ACHN (cell line): ENCODE measurements around the gene TMEM217.
A peak's percentile ranks its signal among the peaks of the same experiment; 100 is the strongest.

Source experiments
- DNase-seq: peaks from one replicate; pipeline ENCODE4 v3.0.0-alpha.2; 2015
- in situ Hi-C: cut with HindIII; loops from 2 replicates; pipeline ENCODE4 v1.10.0; 2017; ENCODE audit warnings: low sequenced_read_pairs, low pct_ligation_motif_present, low pct_unique_long_range_greater_than_20kb

TMEM217 gene

DNA sequence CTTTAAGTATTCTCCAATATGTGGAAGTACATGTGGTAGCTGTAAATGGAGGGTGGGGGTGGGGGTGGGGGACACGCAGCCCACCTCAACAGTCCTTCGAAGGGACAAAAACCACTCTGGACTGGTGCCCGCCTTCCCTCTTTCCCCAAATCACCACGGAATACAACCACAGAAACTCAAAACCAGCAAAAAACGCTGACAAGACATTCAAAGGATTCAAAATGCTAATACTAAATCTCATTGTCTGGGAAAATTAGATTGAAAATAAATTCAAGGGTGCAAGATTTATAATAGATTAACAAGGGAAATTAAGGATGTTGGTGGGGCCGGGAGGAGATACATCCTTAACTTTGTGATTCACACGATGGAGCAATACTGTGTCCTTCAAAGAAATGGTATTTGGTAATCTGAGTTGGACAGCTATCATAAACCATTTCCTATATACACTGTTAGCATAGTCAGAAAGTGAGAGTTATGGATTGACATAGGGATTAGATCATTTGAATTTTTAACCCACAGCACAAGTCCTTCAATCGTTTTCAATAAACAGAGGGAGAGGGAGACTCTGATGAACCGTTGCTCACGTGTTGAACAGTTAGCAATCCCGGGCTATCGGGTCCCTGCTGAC is 1.1 kb downstream of the TMEM217 start:
- in situ Hi-C loops: no loop called here
- no peak for DNase-seq

DNA sequence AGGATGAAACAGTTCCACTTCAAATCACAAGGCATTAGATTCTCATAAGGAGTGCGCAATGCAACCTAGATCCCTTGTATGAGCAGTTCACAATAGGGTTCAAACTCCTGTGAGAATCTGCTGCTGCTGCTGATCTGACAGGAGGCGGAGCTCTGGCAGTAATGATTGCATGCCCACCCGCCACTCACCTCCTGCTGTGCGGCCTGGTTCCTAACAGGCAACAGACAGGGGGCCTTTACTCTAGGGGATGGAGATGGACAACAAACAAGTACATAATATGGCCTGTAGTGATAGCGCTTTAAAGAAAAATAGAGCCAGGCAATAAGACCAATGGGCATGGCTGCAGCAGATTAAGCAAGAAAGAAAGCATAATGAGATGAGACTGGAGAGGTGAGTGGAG is 3.1 kb downstream of the TMEM217 start:
- no peak for DNase-seq
- in situ Hi-C loops: no loop called here

DNA sequence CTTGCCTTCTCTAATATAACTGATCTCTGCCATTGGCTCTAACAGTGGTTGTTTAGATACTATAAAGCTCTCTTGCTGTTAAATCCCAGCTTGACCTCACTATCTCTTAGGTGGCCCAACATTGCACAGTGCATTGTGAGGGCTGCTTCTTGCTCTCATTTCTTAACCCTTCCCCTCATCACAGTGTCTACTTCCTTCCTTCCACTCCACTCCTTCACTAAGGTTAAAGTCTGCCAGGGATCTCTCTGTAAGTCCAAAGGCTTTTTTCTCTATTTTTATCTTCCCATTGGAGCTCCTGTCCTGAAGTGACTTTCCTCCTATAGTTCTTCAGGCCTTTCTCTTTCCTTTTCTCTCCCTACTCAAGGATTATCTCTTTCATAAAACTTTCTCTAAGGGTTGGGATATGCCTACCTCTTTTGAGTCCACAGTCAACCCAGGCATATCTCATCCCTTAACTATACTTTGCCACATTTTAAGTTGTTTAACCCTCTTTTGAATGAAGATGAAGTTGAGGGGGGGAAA is 4.4 kb downstream of the TMEM217 start:
- DNase-seq: no peak
- in situ Hi-C loops: no loop called here

GRCh38 chr6:37251211-37251780 is 6.6 kb downstream of the TMEM217 start:
- in situ Hi-C loops: no loop called here
- DNase-seq: no peak

DNA sequence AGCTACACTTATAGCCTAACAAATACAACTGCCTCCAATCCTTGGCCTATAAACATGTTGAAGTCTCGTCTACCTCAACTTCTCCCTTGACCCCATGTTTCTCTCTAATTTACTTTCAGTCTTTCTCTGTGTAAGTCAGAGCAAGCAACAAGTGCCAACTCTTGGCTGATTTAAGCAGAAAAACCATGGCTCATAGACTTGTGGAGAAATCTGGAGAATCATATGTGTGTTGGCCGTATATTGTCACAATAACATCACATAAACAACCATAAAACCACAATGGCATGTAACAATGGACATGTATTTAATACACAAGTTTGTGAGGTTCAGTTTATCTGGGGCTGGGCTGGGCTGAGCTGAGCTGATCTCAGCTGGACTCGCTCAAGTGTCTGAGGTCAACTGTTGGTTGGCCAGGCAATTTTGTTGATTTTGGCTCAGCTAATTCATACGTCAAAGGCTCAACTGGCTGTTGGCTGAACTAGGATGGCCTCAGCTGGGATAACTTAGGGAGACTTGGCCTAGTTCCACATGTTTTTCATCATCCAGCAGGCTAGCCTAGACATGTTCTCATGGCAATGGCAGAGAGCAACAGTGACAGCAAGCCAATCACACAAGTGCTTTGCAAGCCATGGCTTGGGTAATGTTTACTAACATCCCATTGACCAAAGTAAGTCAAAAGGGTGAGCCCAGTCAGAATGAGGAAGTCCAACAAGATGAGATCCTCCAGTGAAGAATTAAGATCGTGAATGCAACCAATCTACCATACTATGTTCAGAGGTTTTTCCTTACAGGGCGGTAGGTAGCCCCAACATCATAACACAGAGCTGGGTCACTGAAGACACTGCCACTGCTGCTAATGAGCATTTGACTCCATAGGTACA is 13.3 kb downstream of the TMEM217 start:
- peak; percentile 25 for DNase-seq
- in situ Hi-C loops: no loop called here

- in situ Hi-C loops: no loop called here
- DNase-seq: no peak
Observed at GRCh38 chr6:37243816-37244370, 14.1 kb downstream of the TMEM217 start.

DNA sequence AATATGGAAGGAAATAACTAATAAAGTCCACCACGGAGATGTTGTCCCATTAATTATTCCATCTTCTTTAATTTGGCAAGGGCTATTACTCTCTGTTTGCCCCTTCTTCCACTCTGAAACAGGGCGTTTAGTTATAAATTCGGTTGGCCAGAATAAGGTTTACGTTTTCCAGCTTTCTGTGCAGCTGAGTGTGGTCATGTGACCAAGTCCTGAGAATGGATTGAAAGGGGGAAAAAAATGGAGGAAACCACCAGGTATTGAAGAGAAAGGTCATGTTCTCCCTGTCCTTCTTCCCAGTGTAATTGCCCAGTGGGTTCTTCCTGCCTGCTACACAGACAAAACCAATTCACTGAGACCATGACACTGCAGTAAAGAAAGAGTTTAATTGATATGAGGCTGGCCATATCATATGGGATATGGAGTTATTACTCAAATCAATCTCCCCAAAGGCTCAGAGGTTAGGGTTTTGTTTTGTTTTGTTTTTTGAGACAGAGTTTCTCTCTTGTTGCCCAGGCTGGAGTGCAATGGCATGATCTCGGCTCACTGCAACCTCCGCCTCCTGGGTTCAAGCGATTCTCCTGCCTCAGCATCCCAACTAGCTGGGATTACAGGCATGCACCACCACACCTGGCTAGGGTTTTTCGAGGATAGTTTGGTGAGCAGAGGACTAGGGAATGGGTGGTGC is 14.7 kb downstream of the TMEM217 start:
- in situ Hi-C loops: no loop called here

GRCh38 chr6:37242429-37243052 is 15.4 kb downstream of the TMEM217 start:
- DNase-seq: peak; percentile 95
- in situ Hi-C loops: no loop called here

More for the DNA sequence above, 14.7 kb downstream of the TMEM217 start:
- peak; percentile 18 for DNase-seq

DNA sequence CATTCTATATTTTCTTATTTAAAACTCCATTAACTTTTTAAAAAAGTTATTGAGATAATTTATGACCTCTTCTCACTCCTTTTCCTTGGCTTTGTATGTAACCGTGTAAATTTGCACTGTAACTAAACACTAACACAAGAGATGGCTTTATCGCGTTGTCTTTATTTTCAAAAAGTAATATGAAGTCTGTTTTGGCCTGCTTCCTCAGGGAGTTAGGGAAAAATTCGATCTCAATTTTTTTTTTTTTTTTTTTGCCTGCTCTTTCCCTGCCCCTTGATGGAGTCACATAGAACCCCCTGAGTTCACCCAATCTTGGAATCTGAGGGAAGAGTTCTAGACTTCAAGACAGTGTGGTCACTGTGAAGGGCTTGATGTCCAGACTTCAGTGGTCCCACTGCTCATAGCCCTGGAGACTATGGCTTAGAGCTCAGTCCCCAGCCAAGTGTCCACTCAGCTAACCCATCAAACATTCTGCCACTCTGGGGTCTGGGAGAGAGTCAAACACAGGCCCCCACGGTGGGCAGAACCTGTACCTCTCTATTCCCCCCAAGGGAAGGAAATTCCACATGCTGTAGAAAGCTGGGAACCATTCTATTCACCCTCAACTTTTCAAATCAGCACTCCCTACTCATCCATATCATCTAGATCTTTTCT is 16.0 kb downstream of the TMEM217 start:
- peak; percentile 9 for DNase-seq
- in situ Hi-C loops: no loop called here

- in situ Hi-C loops: no loop called here
- no peak for DNase-seq
Observed at GRCh38 chr6:37241131-37241530, 16.8 kb downstream of the TMEM217 start.

DNA sequence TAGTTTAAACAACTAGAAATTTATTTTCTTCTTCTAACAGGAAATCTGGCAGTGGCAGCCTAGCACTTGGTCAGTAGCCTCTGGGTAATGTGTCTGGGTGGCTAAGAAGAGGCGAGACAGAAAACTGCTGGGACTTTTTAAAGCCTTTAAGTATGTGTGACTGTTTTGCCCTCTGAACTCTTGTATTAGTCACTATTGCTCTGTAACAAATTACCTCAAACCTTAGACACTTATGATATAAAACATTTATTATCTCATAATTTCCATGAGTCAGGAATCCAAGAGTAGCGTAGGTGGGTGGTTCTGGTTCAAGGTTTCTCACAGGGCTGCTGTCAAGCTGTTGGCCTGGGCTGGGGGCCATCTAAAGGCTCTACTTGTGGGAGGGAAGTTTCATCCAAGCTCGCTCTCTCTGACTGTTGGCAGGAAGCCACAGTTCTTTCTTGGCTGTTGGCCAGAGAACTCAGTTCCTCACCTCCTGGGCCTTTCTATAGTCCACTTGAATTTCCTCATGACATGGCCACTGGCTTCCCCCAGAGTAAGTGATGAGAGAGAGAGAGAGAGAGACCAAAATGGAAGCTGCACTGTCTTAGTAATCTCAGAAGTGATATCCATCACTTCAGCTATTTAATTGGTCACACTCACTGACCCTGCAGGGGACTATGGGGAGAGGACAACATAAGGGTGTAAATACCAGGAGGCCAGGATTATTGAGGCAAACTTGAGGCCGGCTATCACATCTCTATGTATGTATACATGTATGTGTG is 17.8 kb downstream of the TMEM217 start:
- in situ Hi-C loops: no loop called here
- DNase-seq: peak; percentile 86

DNA sequence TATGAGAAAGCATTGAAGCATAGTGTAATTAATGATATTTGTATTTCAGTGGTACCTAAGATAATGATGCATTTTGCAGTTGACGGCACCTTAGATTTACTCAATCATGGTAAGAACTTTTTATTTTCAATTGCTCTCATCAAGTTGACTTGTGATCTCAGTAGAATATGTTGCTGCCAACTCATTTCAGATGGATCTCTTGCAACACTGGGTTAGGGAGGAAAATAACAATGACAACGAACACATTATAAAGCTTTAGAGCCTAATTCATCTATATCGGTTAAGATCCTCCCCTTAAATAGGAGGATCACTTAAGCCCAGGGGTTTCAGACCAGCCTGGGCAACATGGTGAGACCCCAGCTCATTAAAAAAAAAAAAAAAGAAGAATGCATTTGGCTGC is 18.4 kb downstream of the TMEM217 start:
- no peak for DNase-seq
- in situ Hi-C loops: no loop called here

GRCh38 chr6:37238381-37238780 is 19.6 kb downstream of the TMEM217 start:
- DNase-seq: no peak
- in situ Hi-C loops: no loop called here

DNA sequence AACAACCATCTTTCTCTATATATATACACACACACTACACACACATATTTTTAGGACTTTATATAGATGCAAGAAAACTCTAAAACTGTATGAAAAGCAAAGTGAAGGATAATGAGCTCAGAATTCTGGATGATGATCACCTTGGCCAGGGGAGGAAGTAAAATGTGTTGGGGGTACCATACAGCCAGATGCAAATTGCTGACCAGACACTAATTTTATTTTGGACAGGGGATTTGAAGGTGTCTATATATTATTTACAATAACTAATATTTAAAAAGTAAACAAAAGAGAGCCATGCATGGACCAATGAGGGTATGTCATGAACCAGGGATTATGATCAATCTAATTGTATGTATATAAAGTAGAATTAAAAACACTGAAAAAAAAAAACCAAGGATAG is 20.2 kb downstream of the TMEM217 start:
- no peak for DNase-seq
- in situ Hi-C loops: no loop called here

DNA sequence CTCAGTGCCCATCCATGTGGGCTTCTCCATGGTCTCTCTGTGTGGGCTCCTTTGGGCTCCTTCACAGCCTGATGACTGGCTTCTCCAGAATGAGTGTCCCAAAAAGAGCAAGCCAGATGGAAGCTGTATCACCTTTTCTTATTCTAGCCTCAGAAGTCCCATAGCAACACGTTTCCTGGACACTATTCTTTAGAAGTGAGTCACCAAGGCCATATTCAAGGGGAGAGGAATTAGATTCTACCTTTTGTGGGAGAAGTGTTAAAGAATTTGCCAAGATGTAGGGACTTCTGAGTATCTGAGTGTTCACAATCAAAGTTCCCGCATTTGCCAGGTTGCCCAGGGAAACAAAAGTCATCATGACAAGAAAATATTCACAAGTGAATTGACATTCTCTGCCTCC is 21.0 kb downstream of the TMEM217 start:
- in situ Hi-C loops: no loop called here
- no peak for DNase-seq

- DNase-seq: no peak
- in situ Hi-C loops: no loop called here
Observed at GRCh38 chr6:37233541-37233940, 24.4 kb downstream of the TMEM217 start.

- no peak for DNase-seq
- in situ Hi-C loops: no loop called here
Observed at GRCh38 chr6:37232430-37233017, 25.4 kb downstream of the TMEM217 start.
